NT2/D1 (cell line): Measurements from ENCODE around the gene CD300LD.

ENCODE experiments used
- SUZ12 ChIP-seq: IDR thresholded peaks from 2 replicates; pipeline ENCODE4 v1.6.1; 2011; ENCODE audit not compliant: insufficient read length, insufficient read depth; ENCODE audit errors: extremely low read depth
- YY1 ChIP-seq: IDR thresholded peaks from 2 replicates; pipeline ENCODE4 v1.6.1; 2011; ENCODE audit not compliant: insufficient read length, insufficient read depth
- ZNF274 ChIP-seq: IDR thresholded peaks from 2 replicates; pipeline ENCODE4 v1.6.1; 2011; ENCODE audit warnings: mild to moderate bottlenecking, low read depth, low read length

- no peak for TF ChIP-seq YY1
- no peak for TF ChIP-seq SUZ12
- no peak for TF ChIP-seq ZNF274
These were observed 25.8 kb downstream of the CD300LD start for GRCh38 chr17:74566132-74566753.
